Smooth muscle cell (in vitro differentiated cells): Measurements from ENCODE around the gene TMEM171. TPM values are rescaled to one million over a fixed set of nuclear protein-coding genes. Genes with fewer than 3 reads are reported as not detected.

ENCODE experiments used
- DNase-seq: peaks from one replicate; lab custom pipeline; 2025; ENCODE audit not compliant: unreplicated experiment; lab: John Stamatoyannopoulos, UW
- H2AFZ ChIP-seq: fragments of 200-600 bp; sonication (generic); 2 replicates; pipeline ENCODE4 v1.6.0; 2016; ENCODE audit warnings: antibody characterized with exemption, low read depth, mild to moderate bottlenecking
- H3F3A ChIP-seq: fragments of 200-600 bp; sonication (generic); 2 replicates; pipeline ENCODE4 v1.6.0; 2017; ENCODE audit warnings: antibody characterized with exemption, low read depth
- H3K27ac ChIP-seq: fragments of 200-600 bp; sonication (generic); 2 replicates; pipeline ENCODE4 v1.5.1; 2016; ENCODE audit warnings: low read depth, mild to moderate bottlenecking
- H3K27me3 ChIP-seq: fragments of 200-600 bp; sonication (generic); 2 replicates; pipeline ENCODE4 v1.6.1; 2016; ENCODE audit warnings: low read depth, mild to moderate bottlenecking
- H3K36me3 ChIP-seq: fragments of 200-600 bp; sonication (generic); 2 replicates; pipeline ENCODE4 v1.5.1; 2016; ENCODE audit warnings: low read depth
- H3K4me1 ChIP-seq: fragments of 200-600 bp; sonication (generic); 2 replicates; pipeline ENCODE4 v1.5.1; 2016; ENCODE audit warnings: low read depth
- H3K4me2 ChIP-seq: fragments of 200-600 bp; sonication (generic); 2 replicates; pipeline ENCODE4 v1.6.0; 2016; ENCODE audit warnings: mild to moderate bottlenecking
- H3K4me3 ChIP-seq: fragments of 200-600 bp; sonication (generic); 2 replicates; pipeline ENCODE4 v1.5.1; 2016; ENCODE audit warnings: mild to moderate bottlenecking
- H3K79me2 ChIP-seq: fragments of 200-600 bp; sonication (generic); 2 replicates; pipeline ENCODE4 v1.6.0; 2016; ENCODE audit warnings: low read depth, mild to moderate bottlenecking
- H3K9ac ChIP-seq: fragments of 200-600 bp; sonication (generic); 2 replicates; pipeline ENCODE4 v1.6.0; 2016; ENCODE audit warnings: low read depth
- H3K9me3 ChIP-seq: fragments of 200-600 bp; sonication (generic); replicated peaks from 2 replicates; pipeline ENCODE4 v1.5.1; 2016; ENCODE audit warnings: low read depth
- H4K20me1 ChIP-seq: fragments of 200-600 bp; sonication (generic); 2 replicates; pipeline ENCODE4 v1.6.0; 2016; ENCODE audit warnings: low read depth
- CTCF ChIP-seq: fragments of 200-600 bp; sonication (generic); IDR thresholded peaks from 2 replicates; pipeline ENCODE4 v1.5.1; 2017; ENCODE audit warnings: borderline replicate concordance, mild to moderate bottlenecking, antibody characterized with exemption; ENCODE audit not compliant: insufficient read depth, poor library complexity, severe bottlenecking
- WGBS: methylation state at CpG from one replicate; pipeline ENCODE4 v1.1.7; 2016; ENCODE audit warnings: low lambda C conversion rate; 5-methylcytosine and 5-hydroxymethylcytosine counted together
- polyA plus RNA-seq: library from polyadenylated mRNA; unstranded; fragments of >200 nt; fragmentation: Nextera tagmentation; extraction: Ambion mirVana; gene quantifications from 2 replicates; pipeline ENCODE4 v1.2.1, GENCODE V29; 2016
- total RNA-seq: library from RNA; depleted of rRNA; stranded (reverse); fragments of >200 nt; gene quantifications from 2 replicates; pipeline ENCODE4 v1.2.3, GENCODE V29; 2014

Gene TMEM171
- total and polyA plus RNA-seq, 2 experiments from 2014 or later = 0.54 TPM; not detected in 1

- Histone ChIP-seq H3F3A (no peaks in the 10 kb centered on the region), H3K27me3 (no peaks in the 10 kb centered on the region), H3K27ac (no peak within 1 kb of the TSS), H3K4me1 (no peaks in the 10 kb centered on the region), H3K9ac (no peak within 1 kb of the TSS), H4K20me1 (no peaks in the 10 kb centered on the region), H3K36me3 (no peaks in the 10 kb centered on the region), H3K4me2 (no peak within 1 kb of the TSS), H3K4me3 (no peak within 1 kb of the TSS), H3K79me2 (no peaks in the 10 kb centered on the region), H3K9me3 (no peaks in the 10 kb centered on the region), H2AFZ (no peak within 1 kb of the TSS)
- 93% methylated on average over 5 of the region's 5 CpGs for WGBS
- DNase-seq = no peak
- TF ChIP-seq CTCF = no peak
These were observed 52.6 kb downstream of the TMEM171 start, which contains the start of gene TMEM174 for GRCh38 chr5:73172951-73173350. Gene TMEM174, plus strand, starts transcription at chr5:73173193. Its CDS starts 51 bp downstream, at chr5:73173244.

GRCh38 chr5:73174100-73174815 is 53.9 kb downstream of the TMEM171 start:
- Histone ChIP-seq H3F3A (no peaks in the 10 kb centered on the region), H3K9me3 (no peaks in the 10 kb centered on the region), H3K4me3 (no peak overlapping the region), H4K20me1 (no peaks in the 10 kb centered on the region), H3K36me3 (no peaks in the 10 kb centered on the region), H3K79me2 (no peaks in the 10 kb centered on the region), H3K4me2 (no peak overlapping the region), H2AFZ (no peak overlapping the region), H3K9ac (no peak overlapping the region), H3K27ac (no peak overlapping the region), H3K27me3 (no peaks in the 10 kb centered on the region), H3K4me1 (no peaks in the 10 kb centered on the region)
- TF ChIP-seq CTCF = no peak
- no peak for DNase-seq
- WGBS = 79% methylated on average over 8 of the region's 8 CpGs

GRCh38 chr5:73176250-73176649 is 55.9 kb downstream of the TMEM171 start:
- H3K4me3 ChIP-seq = no peak overlapping the region
- 89% methylated on average over 2 of the region's 2 CpGs for WGBS
- no peaks in the 10 kb centered on the region for H3K27me3 ChIP-seq
- no peaks in the 10 kb centered on the region for H3K4me1 ChIP-seq
- no peak overlapping the region for H2AFZ ChIP-seq
- H3K79me2 ChIP-seq = no peaks in the 10 kb centered on the region
- H3F3A ChIP-seq = no peaks in the 10 kb centered on the region
- H3K9me3 ChIP-seq = no peaks in the 10 kb centered on the region
- DNase-seq = no peak
- H3K4me2 ChIP-seq = no peak overlapping the region
- no peak overlapping the region for H3K9ac ChIP-seq
- H3K36me3 ChIP-seq = no peaks in the 10 kb centered on the region
- no peaks in the 10 kb centered on the region for H4K20me1 ChIP-seq
- no peak for TF ChIP-seq CTCF
- H3K27ac ChIP-seq = no peak overlapping the region

GRCh38 chr5:73178265-73178664 is 57.9 kb downstream of the TMEM171 start:
- 92% methylated on average over 5 of the region's 5 CpGs for WGBS
- H3F3A ChIP-seq = no peaks in the 10 kb centered on the region

More at GRCh38 chr5:73178265-73178664, 57.9 kb downstream of the TMEM171 start:
- Histone ChIP-seq H2AFZ (no peak overlapping the region), H3K36me3 (no peaks in the 10 kb centered on the region), H3K27ac (no peak overlapping the region), H3K4me2 (no peak overlapping the region), H3K4me3 (no peak overlapping the region), H3K4me1 (no peaks in the 10 kb centered on the region), H3K79me2 (no peaks in the 10 kb centered on the region), H3K9me3 (no peaks in the 10 kb centered on the region), H3K9ac (no peak overlapping the region), H4K20me1 (no peaks in the 10 kb centered on the region), H3K27me3 (no peaks in the 10 kb centered on the region)
- no peak for DNase-seq
- no peak for TF ChIP-seq CTCF
